ENCODE data around the gene RAD18. TPM values are rescaled to one million over a fixed set of nuclear protein-coding genes. Genes with fewer than 3 reads are reported as not detected.

Gene RAD18
- total and polyA plus RNA-seq, 9 of the 15 experiments (the other 6 are each of a cell fraction or from before 2014, with no cell fraction given), result 19.2 to 49.4 (median 34.4) TPM

- no peak for TF ChIP-seq PATZ1 (CRISPR knock-in tag; IDR thresholded peaks at IDR 0.05; ENCODE audit: borderline replicate concordance)
Observed at GRCh38 chr3:8853081-8853480, 110.2 kb downstream of the RAD18 start (continued).

- no peak for DNase-seq (ENCODE audit: extremely low read depth in 1 of 4, low spot score in 3 of 4)
- CTCF ChIA-PET (ENCODE audit: low intra/inter-chr PET ratio), result no interaction called here
- no peak for FAIRE-seq
- Histone ChIP-seq H3K4me3 (no peak overlapping the region), H3K27me3 (ENCODE audit: control insufficient read depth in 2 of 2, insufficient read depth in 2 of 2, low read length in 2 of 2) (no peaks in the 10 kb centered on the region), H4K20me1 (replicated peaks; ENCODE audit: control insufficient read depth, insufficient read depth, low read length) (peaks cover 12% of the 10 kb centered on the region), H3K4me1 (replicated peaks in 1 of 2; ENCODE audit: control insufficient read depth in 2 of 2, insufficient read depth in 2 of 2, low read length in 2 of 2) (peaks cover under 1 to 4% of the 10 kb centered on the region in 2 experiments; a peak in 2 of 5 replicates), H3K36me3 (ENCODE audit: control insufficient read depth, insufficient read depth, low read length) (peaks cover 5% of the 10 kb centered on the region; the same call in 1 of the 3 replicates), H3K9me1 (ENCODE audit: control insufficient read depth, insufficient read depth, low read length) (peaks cover 4% of the 10 kb centered on the region), H3K9me3 (replicated peaks; ENCODE audit: control insufficient read depth, insufficient read depth, low read depth, low read length) (no peaks in the 10 kb centered on the region), H2AFZ (ENCODE audit: low read depth, low read length) (no peak overlapping the region), H3K4me2 (ENCODE audit: insufficient read depth, low read length) (no peak overlapping the region), H3K27ac (ENCODE audit: extremely low read depth, low read depth, low read length) (no peak overlapping the region), H3K79me2 (ENCODE audit: control insufficient read depth, insufficient read depth, low read length) (no peaks in the 10 kb centered on the region), H3K9ac (ENCODE audit: insufficient read depth in 1 of 2, low read depth in 2 of 2, low read length in 2 of 2) (no peak overlapping the region)
- in situ Hi-C loops (cut with MboI) (no loop called here), intact Hi-C loops (cut with micrococcal nuclease) (no loop called here)
- ATAC-seq, result no peak
- BruUV-seq (replicated peaks), result no TSS peak
- POLR2A ChIA-PET, result no interaction called here
- WGBS (ENCODE audit: insufficient coverage, low coverage, missing lambda C conversion rate), result 77% methylated on average over 4 of the region's 5 CpGs
- TF ChIP-seq ZNF511 (CRISPR knock-in tag; IDR thresholded peaks at IDR 0.05) (no peak), GABPB2 (CRISPR knock-in tag; conservative IDR thresholded peaks at IDR 0.05) (no peak), THRAP3 (IDR thresholded peaks at IDR 0.05; ENCODE audit: borderline replicate concordance) (no peak), CHD7 (IDR thresholded peaks at IDR 0.05; ENCODE audit: low read depth, low read length) (no peak), PHF21A (IDR thresholded peaks at IDR 0.05; ENCODE audit: borderline replicate concordance, low read depth) (no peak), ZFX (CRISPR knock-in tag; IDR thresholded peaks at IDR 0.05) (no peak)
Observed at GRCh38 chr3:8852511-8852910, 110.8 kb downstream of the RAD18 start.
